A549 (cell line): ENCODE measurements around the gene ZNF107. TPM values are rescaled to one million over a fixed set of nuclear protein-coding genes. Genes with fewer than 3 reads are reported as not detected.
"Not testable (repeated sequence)": the region's sequence is repeated elsewhere in the genome, so short reads cannot be mapped to it uniquely, and the experiment has no call there.

ENCODE experiments used
- ATAC-seq, 2 experiments: fragments of 200-7000 bp in 1 of 2; fragments of >200 bp in 1 of 2; cut with Nextera tagmentation in 1 of 2; cut with Tn5 transposase in 1 of 2; 3 replicates each; pipeline versions ENCODE4 v1.8.0 to v1.9.1; 2018 to 2020; ENCODE audit warnings: mild to moderate bottlenecking in 1 of 2, moderate library complexity in 1 of 2
- CTCF ChIA-PET: fragments of 300-600 bp; sonication (Branson Sonifier 250); formaldehyde crosslinking; extraction: SDS; loops from one replicate; lab custom pipeline; 2021; ENCODE audit warnings: antibody characterized with exemption, inconsistent platforms; lab: Yijun Ruan, JAX
- POLR2A ChIA-PET: fragments of 350-600 bp; formaldehyde crosslinking; extraction: SDS; loops from one replicate; lab custom pipeline; 2021; ENCODE audit warnings: antibody characterized with exemption, inconsistent platforms; lab: Yijun Ruan, JAX
- DNase-seq, 2 experiments: peaks; one replicate each; pipeline versions ENCODE4 v3.0.0 to v3.0.0-alpha.2; 2011 to 2016; ENCODE audit warnings: low read depth in 1 of 2, low spot score in 1 of 2
- FAIRE-seq: peaks from 2 replicates; lab custom pipeline; 2011; peaks lifted over from hg19 to GRCh38; lab: Jason Lieb, UNC
- H3K27ac ChIP-seq, 2 experiments: fragments of >200 bp; sonication (Bioruptor Twin); formaldehyde crosslinking; 3 replicates each; pipeline ENCODE4 v1.5.1; 2016 to 2017
- H3K4me1 ChIP-seq: fragments of >200 bp; sonication (Bioruptor Twin); formaldehyde crosslinking; 3 replicates; pipeline ENCODE4 v1.6.1; 2016
- H3K4me2 ChIP-seq: fragments of >200 bp; sonication (Bioruptor Twin); formaldehyde crosslinking; 3 replicates; pipeline ENCODE4 v1.6.1; 2016
- H3K4me3 ChIP-seq: fragments of >200 bp; sonication (Bioruptor Twin); formaldehyde crosslinking; 3 replicates; pipeline ENCODE4 v1.5.1; 2016
- H3K9me3 ChIP-seq: fragments of >200 bp; sonication (Bioruptor Twin); formaldehyde crosslinking; 3 replicates; pipeline ENCODE4 v1.6.1; 2016
- ATOH8 ChIP-seq: fragments of 250-450 bp; sonication (Bioruptor Pico); IDR thresholded peaks from 2 replicates; pipeline ENCODE4 v1.5.0; 2020; ENCODE audit warnings: low read depth, mild to moderate bottlenecking, moderate library complexity
- CTCF ChIP-seq: fragments of >200 bp; sonication (Bioruptor Twin); formaldehyde crosslinking; IDR thresholded peaks from 3 replicates; pipeline ENCODE4 v1.5.1; 2016
- ELK1 ChIP-seq: fragments of 150-350 bp; IDR thresholded peaks from 2 replicates; pipeline ENCODE4 v1.6.1; 2014; ENCODE audit warnings: low read depth, mild to moderate bottlenecking, low read length
- EP300 ChIP-seq, 2 experiments: fragments of >200 bp; sonication (Bioruptor Twin); formaldehyde crosslinking; IDR thresholded peaks; 2 replicates in 1 of 2; 3 replicates in 1 of 2; pipeline ENCODE4 v1.6.1; 2016 to 2017
- FOXS1 ChIP-seq: fragments of 250-450 bp; sonication (Bioruptor Pico); IDR thresholded peaks from 2 replicates; pipeline ENCODE4 v1.5.0; 2020; ENCODE audit warnings: mild to moderate bottlenecking, moderate library complexity
- GATA3 ChIP-seq: IDR thresholded peaks from 2 replicates; pipeline ENCODE4 v1.6.1; 2012; ENCODE audit warnings: borderline replicate concordance
- HES2 ChIP-seq: fragments of >200 bp; sonication (Bioruptor Twin); formaldehyde crosslinking; IDR thresholded peaks from 2 replicates; pipeline ENCODE4 v1.6.1; 2016
- HOXA7 ChIP-seq: fragments of 250-450 bp; sonication (Bioruptor Pico); IDR thresholded peaks from 2 replicates; pipeline ENCODE4 v1.5.0; 2020; ENCODE audit warnings: mild to moderate bottlenecking, moderate library complexity
- MAZ ChIP-seq: fragments of 150-350 bp; IDR thresholded peaks from 2 replicates; pipeline ENCODE4 v1.6.1; 2014; ENCODE audit warnings: antibody characterized with exemption, low read depth, low read length, borderline replicate concordance
- MYC ChIP-seq: IDR thresholded peaks from 2 replicates; pipeline ENCODE4 v1.6.1; 2012; ENCODE audit warnings: mild to moderate bottlenecking, inconsistent platforms, low read length, improper control_type of control experiment, borderline replicate concordance
- NR3C1 ChIP-seq: fragments of >200 bp; sonication (Bioruptor Twin); formaldehyde crosslinking; IDR thresholded peaks from 3 replicates; pipeline ENCODE4 v1.6.1; 2017
- REST ChIP-seq: fragments of 200-600 bp; sonication (generic); IDR thresholded peaks from 2 replicates; pipeline ENCODE4 v1.6.1; 2016; ENCODE audit warnings: antibody characterized with exemption, mild to moderate bottlenecking, moderate library complexity
- RFX5 ChIP-seq: fragments of 450-650 bp; IDR thresholded peaks from 2 replicates; pipeline ENCODE4 v1.7.1; 2014; ENCODE audit warnings: antibody characterized with exemption, mild to moderate bottlenecking, moderate library complexity
- RNF2 ChIP-seq: fragments of 200-600 bp; sonication (generic); IDR thresholded peaks from 2 replicates; pipeline ENCODE4 v1.6.1; 2016; ENCODE audit warnings: low read depth, mild to moderate bottlenecking, antibody characterized with exemption, moderate library complexity, borderline replicate concordance
- SREBF2 ChIP-seq: fragments of 450-650 bp; IDR thresholded peaks from 2 replicates; pipeline ENCODE4 v1.6.1; 2014; ENCODE audit warnings: mild to moderate bottlenecking, moderate library complexity
- ZC3H11A ChIP-seq: fragments of 450-650 bp; IDR thresholded peaks from 2 replicates; pipeline ENCODE4 v1.6.1; 2014; ENCODE audit warnings: antibody characterized with exemption, mild to moderate bottlenecking
- ZFP36 ChIP-seq: fragments of 450-650 bp; IDR thresholded peaks from 2 replicates; pipeline ENCODE4 v1.6.1; 2014; ENCODE audit warnings: borderline replicate concordance; ENCODE audit not compliant: partially characterized antibody
- ZNF302 ChIP-seq: fragments of 250-450 bp; sonication (Bioruptor Pico); IDR thresholded peaks from 2 replicates; pipeline ENCODE4 v1.9.0; 2021; ENCODE audit warnings: inconsistent platforms, mild to moderate bottlenecking, moderate library complexity
- WGBS: methylation state at CpG from one replicate; pipeline ENCODE4 v1.1.6; 2017; ENCODE audit errors: missing lambda C conversion rate; 5-methylcytosine and 5-hydroxymethylcytosine counted together
- polyA plus RNA-seq, 4 experiments: library from polyadenylated mRNA; depleted of rRNA in 3 of 4; stranded (reverse); fragments of >200 nt; fragmentation: RNase III in 1 of 4; extraction: RNeasy Plus Mini Kit Qiagen cat#74134 plus additional on column Dnase treatment in 1 of 4; gene quantifications; 2 replicates in 3 of 4; 3 replicates in 1 of 4; pipeline ENCODE4 v1.2.3, GENCODE V29; 2011 to 2017

Gene ZNF107
- polyA plus RNA-seq, 2 of the 4 experiments (the other 2 are of a cell fraction) = 3.4 to 4.9 TPM

- Histone ChIP-seq H3K4me1 (no peaks in the 10 kb centered on the region), H3K27ac (no peak overlapping the region), H3K4me2 (no peak overlapping the region), H3K4me3 (no peak overlapping the region), H3K9me3 (peaks cover 10% of the 10 kb centered on the region; the same call in 1 of the 3 replicates)
- CTCF ChIA-PET = no interaction called here
- ATAC-seq (no peak), FAIRE-seq (no peak), DNase-seq (no peak)
- POLR2A ChIA-PET = no interaction called here
- 72% methylated on average over 15 of the region's 20 CpGs for WGBS
- TF ChIP-seq ATOH8 (CRISPR knock-in tag) = no peak
- no peak for TF ChIP-seq HES2
- no peak for TF ChIP-seq REST
- TF ChIP-seq MYC = no peak
- TF ChIP-seq SREBF2 = no peak
- TF ChIP-seq MAZ = no peak
- TF ChIP-seq EP300 (IDR thresholded peaks at IDR 0.05) = no peak
- TF ChIP-seq CTCF = no peak
- no peak for TF ChIP-seq RFX5
- TF ChIP-seq HOXA7 = no peak
- no peak for TF ChIP-seq ZFP36
These were observed 70.6 kb downstream of the ZNF107 start for GRCh38 chr7:64736575-64736974.

GRCh38 chr7:64738403-64738802, 72.5 kb downstream of the ZNF107 start:
- FAIRE-seq, H3K4me1 ChIP-seq, H3K4me3 ChIP-seq, CTCF ChIA-PET, ATAC-seq, H3K4me2 ChIP-seq, H3K27ac ChIP-seq, POLR2A ChIA-PET, DNase-seq: not testable (repeated sequence)
- no CpG with 5 or more reads among the region's 29 CpGs for WGBS
- peaks cover 11% of the 10 kb centered on the region; the same call in 1 of the 3 replicates for H3K9me3 ChIP-seq

- H3K4me3 ChIP-seq, H3K4me1 ChIP-seq, FAIRE-seq, POLR2A ChIA-PET, H3K4me2 ChIP-seq, ATAC-seq, H3K9me3 ChIP-seq, CTCF ChIA-PET, H3K27ac ChIP-seq, DNase-seq: not testable (repeated sequence)
- no CpG with 5 or more reads among the region's 29 CpGs for WGBS
These were observed 73.0 kb downstream of the ZNF107 start for GRCh38 chr7:64738953-64739352.

- 28% methylated on average over 4 of the region's 4 CpGs for WGBS
- no peak for FAIRE-seq
- Histone ChIP-seq H3K4me2 (no peak overlapping the region), H3K9me3 (peaks cover 8% of the 10 kb centered on the region; the same call in 2 of the 3 replicates)
- POLR2A ChIA-PET = no interaction called here
- TF ChIP-seq ZNF302 (CRISPR knock-in tag) (no peak), RNF2 (no peak), NR3C1 (no peak), GATA3 (no peak), FOXS1 (no peak), ZC3H11A (no peak), REST (no peak), HOXA7 (no peak), ELK1 (no peak), RFX5 (no peak)
- TF ChIP-seq, all 56 proteins: peak for 0
- no peaks in the 10 kb centered on the region for H3K4me1 ChIP-seq
- no peak for ATAC-seq
- DNase-seq = no peak
- CTCF ChIA-PET = no interaction called here
- no peak overlapping the region for H3K4me3 ChIP-seq
- H3K27ac ChIP-seq = no peak overlapping the region
These were observed 78.7 kb downstream of the ZNF107 start for GRCh38 chr7:64744680-64745079.
